PC-9 (cell line): ENCODE data around the gene TPCN2. TPM values are rescaled to one million over a fixed set of nuclear protein-coding genes. Genes with fewer than 3 reads are reported as not detected.

Source experiments
- BruUV-seq: library from RNA; stranded (reverse); fragments of 400-500 nt; replicated peaks from 2 replicates; lab custom pipeline; 2021; lab: Mats Ljungman, UMichigan
- CTCF ChIA-PET: fragments of 300-600 bp; sonication (Branson Sonifier 250); formaldehyde crosslinking; loops from one replicate; lab custom pipeline; 2022; ENCODE audit warnings: antibody characterized with exemption; lab: Charles Lee
- POLR2A ChIA-PET: fragments of 300-600 bp; sonication (Branson Sonifier 250); formaldehyde crosslinking; loops from one replicate; lab custom pipeline; 2022; ENCODE audit warnings: antibody characterized with exemption; ENCODE audit not compliant: unreplicated experiment; lab: Charles Lee
- DNase-seq, 2 experiments: peaks; one replicate each; pipeline versions ENCODE4 v3.0.0 to v3.0.0-alpha.2; 2015 to 2022; ENCODE audit warnings: mixed read lengths in 1 of 2
- H2AFZ ChIP-seq: fragments of 200-600 bp; sonication (generic); 2 replicates; pipeline ENCODE4 v1.8.1; 2017; ENCODE audit warnings: antibody characterized with exemption
- H3F3A ChIP-seq: fragments of 200-600 bp; sonication (generic); 2 replicates; pipeline ENCODE4 v1.8.1; 2017; ENCODE audit warnings: antibody characterized with exemption, mild to moderate bottlenecking, low read depth; ENCODE audit not compliant: insufficient read depth
- H3K27ac ChIP-seq: fragments of 200-600 bp; sonication (generic); 2 replicates; pipeline ENCODE4 v1.6.1; 2016; ENCODE audit warnings: mixed run types
- H3K27me3 ChIP-seq: fragments of 200-600 bp; sonication (generic); 2 replicates; pipeline ENCODE4 v1.6.1; 2016; ENCODE audit warnings: low read depth, mixed run types; ENCODE audit not compliant: insufficient read depth
- H3K36me3 ChIP-seq: fragments of 200-600 bp; sonication (generic); 2 replicates; pipeline ENCODE4 v1.6.1; 2016; ENCODE audit warnings: low read depth, mixed run types
- H3K4me1 ChIP-seq: fragments of 200-600 bp; sonication (generic); replicated peaks from 2 replicates; pipeline ENCODE4 v1.6.1; 2016; ENCODE audit warnings: mixed run types; ENCODE audit not compliant: insufficient read depth
- H3K4me2 ChIP-seq: fragments of 200-600 bp; sonication (generic); 2 replicates; pipeline ENCODE4 v1.6.1; 2017; ENCODE audit warnings: mixed run types
- H3K4me3 ChIP-seq: fragments of 200-600 bp; sonication (generic); 2 replicates; pipeline ENCODE4 v1.6.1; 2016; ENCODE audit warnings: mixed run types
- H3K79me2 ChIP-seq: fragments of 200-600 bp; sonication (generic); 2 replicates; pipeline ENCODE4 v1.6.1; 2017; ENCODE audit warnings: low read depth, mixed run types
- H3K9me2 ChIP-seq: fragments of 200-600 bp; sonication (generic); 2 replicates; pipeline ENCODE4 v1.8.1; 2017; ENCODE audit warnings: mild to moderate bottlenecking; ENCODE audit not compliant: insufficient read depth
- H3K9me3 ChIP-seq: fragments of 200-600 bp; sonication (generic); 2 replicates; pipeline ENCODE4 v1.8.1; 2016; ENCODE audit warnings: low read depth; ENCODE audit not compliant: insufficient read depth
- H4K20me1 ChIP-seq: fragments of 200-600 bp; sonication (generic); 2 replicates; pipeline ENCODE4 v1.8.1; 2017; ENCODE audit not compliant: insufficient read depth
- CTCF ChIP-seq: fragments of 200-600 bp; sonication (generic); conservative IDR thresholded peaks from 2 replicates; pipeline ENCODE4 v1.6.1; 2017; ENCODE audit warnings: mixed run types, antibody characterized with exemption, mild to moderate bottlenecking, moderate library complexity
- EZH2 ChIP-seq: fragments of 200-600 bp; sonication (generic); IDR thresholded peaks from 2 replicates; pipeline ENCODE4 v1.8.0; 2017; ENCODE audit warnings: antibody characterized with exemption, low read depth
- intact Hi-C: fragments of 100-400 bp; cut with micrococcal nuclease; formaldehyde crosslinking; loops from one replicate; pipeline ENCODE4 v1.10.0; 2022; ENCODE audit not compliant: unreplicated experiment
- total RNA-seq: library from RNA; stranded (reverse); gene quantifications from 2 replicates; pipeline ENCODE4 v1.2.3, GENCODE V29; 2021

TPCN2 gene
- total RNA-seq, 1 experiment from 2014 or later = 24.8 TPM

DNA sequence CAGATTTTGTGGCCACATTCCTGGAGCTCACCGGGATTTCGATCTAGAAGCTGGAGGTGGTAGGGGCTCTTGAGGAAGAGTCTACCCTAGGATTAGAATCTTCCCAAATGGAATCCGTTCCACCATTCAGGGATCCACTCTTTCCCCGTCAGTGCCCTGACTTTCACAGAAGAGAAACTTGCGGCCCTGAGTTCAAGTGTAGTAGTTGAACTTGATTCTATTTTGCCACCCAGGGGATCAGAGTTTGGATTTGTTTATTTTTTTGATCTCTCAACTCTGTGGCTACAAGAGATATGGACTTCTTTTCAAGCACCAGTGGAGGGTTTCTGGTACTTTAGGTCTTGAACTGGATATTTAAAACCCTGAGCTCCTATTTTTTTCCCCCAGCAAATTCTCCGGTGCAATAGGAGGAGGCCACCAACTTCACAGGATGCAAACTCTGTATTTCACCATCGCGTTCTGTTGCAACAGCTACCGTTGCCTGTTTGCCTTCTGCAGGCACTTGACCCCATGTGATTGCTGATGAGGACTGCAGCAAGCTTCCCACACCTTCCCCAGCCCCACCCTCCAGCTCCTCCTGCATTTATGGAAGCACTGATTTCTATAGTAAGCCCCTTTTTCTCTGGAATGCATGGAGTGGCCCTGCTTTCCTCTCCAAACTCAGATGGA lies 20.9 kb upstream of the TPCN2 start:
- TF ChIP-seq CTCF (no peak), EZH2 (no peak)
- no peaks in the 10 kb centered on the region for H4K20me1 ChIP-seq
- H3K4me1 ChIP-seq = no peaks in the 10 kb centered on the region
- H3K79me2 ChIP-seq = no peaks in the 10 kb centered on the region
- CTCF ChIA-PET = interaction anchor here (0.7 kb wide), 1 partner anchor 17 kb away, joined by 3 read pairs; no protein-coding TSS in a partner anchor
- no peaks in the 10 kb centered on the region for H3K9me2 ChIP-seq
- peaks cover 23% of the 10 kb centered on the region; the same call in 1 of the 2 replicates for H3K27me3 ChIP-seq
- no peak overlapping the region for H3K4me3 ChIP-seq
- no TSS peak for BruUV-seq
- intact Hi-C loops = no loop called here
- H3K4me2 ChIP-seq = no peak overlapping the region
- H3K36me3 ChIP-seq = no peaks in the 10 kb centered on the region
- H3K9me3 ChIP-seq = no peaks in the 10 kb centered on the region
- H3F3A ChIP-seq = no peaks in the 10 kb centered on the region
- POLR2A ChIA-PET = no interaction called here
- H2AFZ ChIP-seq = no peak overlapping the region
- no peak overlapping the region for H3K27ac ChIP-seq
- no peak for DNase-seq

DNA sequence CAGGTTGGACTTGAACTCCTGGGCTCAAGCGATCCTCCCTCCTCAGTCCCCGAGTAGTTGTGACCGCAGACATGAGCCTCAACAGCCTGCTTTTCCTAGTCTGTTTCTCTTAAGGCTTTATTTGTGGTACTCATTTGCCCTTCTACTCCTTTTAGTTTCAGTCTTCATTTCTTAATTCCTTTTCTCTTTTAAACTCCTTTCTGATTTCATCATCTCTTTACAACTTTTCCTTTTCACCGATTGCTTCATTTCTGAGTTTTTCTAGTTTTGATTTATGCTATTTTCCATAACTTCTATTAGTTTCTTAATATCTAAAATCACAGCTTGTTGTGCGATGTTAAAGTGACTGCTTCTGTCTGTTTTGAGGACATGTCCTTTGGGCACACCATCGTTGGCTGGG lies 18.4 kb upstream of the TPCN2 start:
- no TSS peak for BruUV-seq
- no peaks in the 10 kb centered on the region for H4K20me1 ChIP-seq
- no peaks in the 10 kb centered on the region for H3K4me1 ChIP-seq
- H3K27me3 ChIP-seq = peaks cover 45% of the 10 kb centered on the region
- H3K9me2 ChIP-seq = no peaks in the 10 kb centered on the region
- no peak overlapping the region for H3K4me2 ChIP-seq
- no peaks in the 10 kb centered on the region for H3F3A ChIP-seq
- DNase-seq = no peak
- POLR2A ChIA-PET = interaction anchor here (0.7 kb wide), 1 partner anchor 795 kb away, joined by 3 read pairs; no protein-coding TSS in a partner anchor
- no peak overlapping the region for H3K4me3 ChIP-seq
- H3K36me3 ChIP-seq = no peaks in the 10 kb centered on the region
- intact Hi-C loops = no loop called here
- H3K27ac ChIP-seq = no peak overlapping the region
- no peak for TF ChIP-seq EZH2
- no peak for TF ChIP-seq CTCF
- H2AFZ ChIP-seq = no peak overlapping the region
- H3K79me2 ChIP-seq = no peaks in the 10 kb centered on the region
- CTCF ChIA-PET = no interaction called here
- no peaks in the 10 kb centered on the region for H3K9me3 ChIP-seq

- BruUV-seq = no TSS peak
- TF ChIP-seq EZH2 = no peak
- no peaks in the 10 kb centered on the region for H3K4me1 ChIP-seq
- no peaks in the 10 kb centered on the region for H3K9me3 ChIP-seq
- no peaks in the 10 kb centered on the region for H3K79me2 ChIP-seq
- H3F3A ChIP-seq = no peaks in the 10 kb centered on the region
- H3K27me3 ChIP-seq = peaks cover 59% of the 10 kb centered on the region
- no peaks in the 10 kb centered on the region for H4K20me1 ChIP-seq
- H3K36me3 ChIP-seq = no peaks in the 10 kb centered on the region
- DNase-seq = no peak
- CTCF ChIA-PET = interaction anchor here (0.6 to 1.0 kb wide), 3 partner anchors 11 to 464 kb away, joined by 3 to 4 read pairs (median 3); no protein-coding TSS in a partner anchor
- no peak overlapping the region for H3K4me2 ChIP-seq
- no peaks in the 10 kb centered on the region for H3K9me2 ChIP-seq
- intact Hi-C loops = no loop called here
- H3K27ac ChIP-seq = no peak overlapping the region
- no peak overlapping the region for H3K4me3 ChIP-seq
- POLR2A ChIA-PET = no interaction called here
- no peak overlapping the region for H2AFZ ChIP-seq
Observed at GRCh38 chr11:69032833-69033232, 15.9 kb upstream of the TPCN2 start.
